IPS-NIHi7 (cell line): ENCODE data around the gene ARFIP1.
"Not testable (repeated sequence)": the region's sequence is repeated elsewhere in the genome, so short reads cannot be mapped to it uniquely, and the experiment has no call there.

ENCODE experiments used
- DNase-seq: peaks from one replicate; pipeline ENCODE4 v3.0.0; 2012; ENCODE audit warnings: mixed read lengths; ENCODE audit errors: extremely low spot score

Gene ARFIP1

DNA sequence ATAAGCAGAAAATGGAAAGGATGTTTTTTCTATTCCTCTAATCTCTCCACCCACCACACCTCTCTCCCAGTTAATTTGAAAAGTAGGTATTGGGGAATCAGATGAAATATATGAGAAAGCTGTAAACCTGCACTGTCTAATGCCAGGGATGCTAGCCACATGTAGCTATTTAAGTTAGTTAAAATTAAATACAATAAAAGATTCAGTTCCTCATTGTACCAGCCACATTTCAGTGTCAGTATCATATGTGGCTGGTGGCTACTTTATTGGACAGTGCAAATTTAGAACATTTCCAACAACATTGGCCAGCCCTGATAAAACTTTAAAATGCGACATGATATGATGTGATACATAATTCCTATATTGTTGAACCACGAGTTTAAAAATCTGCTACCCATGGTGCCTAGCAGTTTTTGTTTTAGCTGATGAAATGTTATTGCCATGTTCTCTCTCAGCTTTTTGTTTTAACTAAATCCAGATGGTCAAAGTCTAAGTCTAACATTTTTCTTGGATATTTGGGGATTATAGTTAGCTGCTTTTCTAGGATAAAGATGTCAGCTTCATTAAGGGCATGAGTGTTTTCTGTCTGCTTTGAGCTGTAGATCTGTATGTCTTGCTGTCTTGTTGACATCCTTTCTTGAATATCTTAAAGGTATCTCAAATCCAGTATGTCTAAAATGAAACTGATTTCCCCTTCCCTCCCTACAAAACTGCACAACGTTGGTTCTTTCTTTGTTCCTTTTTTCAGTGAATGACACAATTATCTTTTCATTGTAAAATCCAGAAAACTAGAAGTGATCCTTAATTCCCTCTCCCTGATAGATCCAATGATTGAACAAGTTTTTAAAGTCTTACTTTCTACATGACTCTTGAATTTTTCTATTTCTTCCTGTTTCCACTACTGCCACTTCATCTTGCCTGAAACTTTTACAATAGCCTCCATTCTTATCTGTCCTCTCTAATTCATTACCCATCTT, 6.2 kb downstream of the ARFIP1 start:
- no peak for DNase-seq

DNA sequence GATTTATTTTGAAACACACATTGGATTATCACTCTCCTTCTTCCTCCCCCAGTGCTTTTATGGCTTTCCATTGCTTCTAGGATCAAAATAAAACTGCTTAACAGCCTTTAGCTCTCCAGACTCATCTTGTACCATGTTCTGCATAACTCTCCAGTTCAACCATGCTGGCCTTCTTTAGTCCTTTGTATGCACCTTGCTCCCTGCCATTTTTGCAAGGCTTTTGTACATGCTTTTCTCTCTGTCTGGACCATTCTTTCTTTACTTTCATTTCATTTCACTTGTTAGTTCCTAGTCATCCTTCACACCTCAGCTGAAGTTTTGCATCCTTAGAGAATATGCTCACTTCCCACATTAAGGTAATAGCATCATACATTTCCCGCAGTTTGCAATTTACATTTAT, 6.9 kb downstream of the ARFIP1 start:
- DNase-seq: no peak

DNA sequence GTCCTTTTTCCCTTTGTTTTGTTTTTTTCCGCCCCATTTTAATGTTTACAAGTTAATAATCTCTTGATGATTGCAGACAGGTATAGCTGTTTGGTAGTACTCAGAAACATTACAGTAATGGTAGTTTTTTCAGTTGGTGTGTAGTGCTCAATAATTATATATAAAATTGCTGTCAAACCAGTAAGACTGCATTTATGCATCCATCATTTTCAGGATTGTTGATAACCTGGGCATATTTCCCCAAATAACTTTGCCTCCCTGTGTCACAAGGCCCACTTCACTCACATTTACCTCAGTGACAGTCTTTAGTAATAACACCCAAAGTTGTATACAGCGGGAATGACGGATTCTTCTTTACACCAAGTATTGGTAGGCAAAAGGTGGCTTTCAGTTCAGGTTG, 16.1 kb downstream of the ARFIP1 start:
- DNase-seq: no peak

DNA sequence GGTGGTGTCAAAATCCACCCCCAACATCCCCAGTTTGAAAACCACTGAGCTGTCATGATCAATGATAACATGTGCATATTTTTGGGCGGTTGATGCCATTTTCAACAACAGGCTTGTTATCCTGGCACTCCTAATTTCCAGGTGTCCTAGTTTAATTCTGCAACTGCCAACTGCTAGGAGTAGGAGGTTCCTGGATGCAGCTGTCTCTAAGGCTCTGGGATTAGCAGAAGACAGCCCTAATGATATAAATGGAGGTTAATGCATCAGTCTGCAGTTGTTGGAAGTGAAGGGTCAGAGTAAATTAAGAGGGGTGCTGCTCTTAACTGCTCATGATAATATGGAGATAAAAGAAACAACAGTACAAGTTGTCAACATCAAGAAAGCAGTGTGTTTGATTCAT, 23.8 kb downstream of the ARFIP1 start:
- no peak for DNase-seq

DNA sequence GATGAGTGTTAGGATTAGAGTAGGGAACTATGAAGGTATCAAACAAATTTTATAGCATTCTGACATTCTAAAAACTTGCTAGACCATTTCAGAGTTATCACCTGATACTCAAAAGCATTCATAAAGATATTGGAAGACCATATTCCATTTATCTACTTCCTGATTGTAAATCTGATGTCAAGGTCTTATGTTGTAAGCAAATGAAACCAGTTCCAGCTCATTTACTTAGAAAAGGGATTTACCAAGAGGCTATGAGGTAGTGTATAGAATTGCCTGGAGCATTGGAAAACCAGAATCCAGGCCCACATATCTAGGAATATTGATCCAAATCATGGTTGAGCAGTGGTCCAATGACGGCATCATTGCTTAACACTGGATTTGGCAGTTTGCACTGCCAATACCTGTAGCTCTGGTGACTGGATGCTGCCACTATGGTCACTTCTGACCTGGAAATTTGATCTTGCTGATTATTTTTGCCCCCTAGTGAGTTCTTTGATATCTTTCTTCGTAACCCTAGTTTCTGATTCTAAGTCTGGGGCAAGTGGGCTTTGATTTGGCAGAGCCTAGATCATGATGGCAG, 25.4 kb downstream of the ARFIP1 start:
- no peak for DNase-seq

DNA sequence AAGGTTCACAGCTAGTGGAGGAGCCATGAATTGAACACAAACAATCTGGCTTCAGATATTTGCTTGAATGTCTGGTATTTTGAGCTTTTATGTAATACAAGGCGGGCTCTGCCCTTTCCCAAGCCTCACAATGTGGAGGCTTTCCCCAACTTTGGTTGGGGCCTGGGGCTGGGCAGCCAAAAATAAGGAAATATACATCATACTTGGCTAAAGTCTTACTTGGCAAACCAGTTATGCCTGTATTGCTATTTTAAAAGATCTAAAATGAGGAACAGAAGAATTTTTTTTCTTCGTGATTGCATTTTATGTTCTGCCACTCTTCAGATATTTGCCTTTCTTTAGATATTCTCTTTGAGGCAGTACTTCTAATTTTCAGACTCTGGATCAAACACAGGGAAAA, 26.1 kb downstream of the ARFIP1 start:
- no peak for DNase-seq

DNA sequence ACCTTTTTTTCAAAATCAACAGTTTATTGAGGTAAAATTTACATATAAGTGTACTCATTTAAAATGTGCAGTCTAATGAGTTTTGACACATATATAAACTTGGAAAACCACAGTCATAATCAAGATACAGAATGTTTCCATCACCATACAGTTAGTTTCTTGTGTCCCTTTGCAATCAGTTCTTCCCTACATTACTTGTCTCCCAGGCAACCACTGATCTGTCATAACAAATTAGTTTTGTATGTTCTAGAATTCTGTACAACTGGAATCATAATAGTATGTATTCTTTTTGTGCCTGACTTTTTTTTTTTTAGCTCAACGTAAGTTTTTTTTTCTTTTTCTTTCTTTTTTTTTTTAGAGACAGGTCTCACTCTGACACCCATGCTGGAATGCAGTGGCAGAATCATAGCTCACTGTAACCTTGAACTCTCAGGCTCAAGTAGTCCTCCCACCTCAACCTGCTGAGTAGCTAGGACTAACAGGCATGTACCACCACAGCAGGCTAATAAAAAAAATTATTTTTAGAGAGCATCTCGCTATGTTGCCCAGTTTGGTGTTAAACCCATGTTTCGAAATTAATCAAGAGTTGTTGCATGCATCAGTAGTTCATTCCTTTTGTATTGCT, 26.9 kb downstream of the ARFIP1 start:
- DNase-seq: no peak

DNA sequence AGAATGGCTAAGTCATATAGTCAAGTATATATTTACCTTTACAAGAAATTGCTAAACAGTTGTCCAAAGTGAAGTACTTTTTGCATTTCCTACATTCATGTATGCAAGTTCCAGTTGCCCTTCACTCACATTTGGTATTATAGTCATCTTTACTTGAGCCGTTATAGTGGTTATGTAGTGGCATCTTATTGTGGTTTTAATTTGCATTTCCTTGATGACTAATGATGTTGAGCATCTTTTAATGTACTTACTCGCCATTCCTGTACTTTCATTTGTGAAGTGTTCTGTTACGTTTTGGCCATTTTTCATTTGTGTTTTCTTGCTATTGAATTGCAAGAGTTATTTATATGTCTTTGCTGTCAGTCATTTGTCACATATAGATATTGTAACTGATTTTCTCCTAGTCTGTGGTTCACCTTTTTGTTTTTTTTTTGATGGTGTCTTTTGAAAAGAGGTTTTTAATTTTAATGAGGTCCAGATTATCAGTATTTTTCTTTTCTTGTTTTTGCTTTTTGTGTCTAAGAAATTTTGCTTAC, 27.6 kb downstream of the ARFIP1 start:
- no peak for DNase-seq

DNA sequence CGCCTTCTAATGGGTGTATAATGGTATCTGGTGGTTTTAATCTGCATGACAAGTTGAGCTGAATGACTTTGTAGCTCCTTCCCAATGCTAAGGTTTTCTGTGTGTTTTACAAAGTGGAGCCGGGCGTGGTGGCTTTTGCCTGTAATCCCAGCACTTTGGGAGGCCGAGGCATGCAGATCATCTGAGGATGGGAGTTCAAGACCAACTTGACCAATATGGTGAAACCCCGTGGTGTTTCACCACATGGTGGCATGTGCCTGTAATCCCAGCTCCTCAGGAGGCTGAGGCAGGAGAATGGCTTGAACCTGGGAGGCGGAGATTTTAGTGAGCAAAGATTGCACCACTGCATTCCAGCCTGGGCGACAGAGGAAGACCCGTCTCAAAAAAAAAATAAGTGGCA, 28.9 kb downstream of the ARFIP1 start:
- DNase-seq: no peak

DNA sequence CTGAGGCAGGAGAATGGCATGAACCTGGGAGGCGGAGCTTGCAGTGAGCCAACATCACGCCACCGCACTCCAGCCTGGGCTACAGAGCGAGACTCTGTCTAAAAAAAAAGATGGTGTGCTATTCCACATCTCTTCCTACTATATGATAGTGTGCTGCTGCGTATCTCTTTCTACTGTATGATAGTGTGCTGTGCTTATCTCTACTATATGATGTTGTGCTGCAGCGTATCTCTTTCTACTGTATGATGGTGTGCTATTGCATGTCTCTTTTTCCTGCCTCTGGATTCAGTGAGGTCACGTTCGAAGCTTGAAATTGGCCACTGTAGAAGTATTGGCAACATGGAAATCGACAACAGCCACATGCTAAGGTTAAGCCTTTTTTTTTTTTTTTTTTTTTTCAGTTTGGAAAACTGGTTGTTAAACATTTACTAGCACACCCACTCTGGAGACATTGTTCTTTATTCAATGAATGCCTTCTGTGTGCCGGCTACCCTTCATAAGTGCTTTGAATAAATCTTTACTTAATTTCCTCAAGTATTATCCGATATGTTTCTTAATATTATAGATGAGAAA, 31.0 kb downstream of the ARFIP1 start:
- DNase-seq: no peak

DNA sequence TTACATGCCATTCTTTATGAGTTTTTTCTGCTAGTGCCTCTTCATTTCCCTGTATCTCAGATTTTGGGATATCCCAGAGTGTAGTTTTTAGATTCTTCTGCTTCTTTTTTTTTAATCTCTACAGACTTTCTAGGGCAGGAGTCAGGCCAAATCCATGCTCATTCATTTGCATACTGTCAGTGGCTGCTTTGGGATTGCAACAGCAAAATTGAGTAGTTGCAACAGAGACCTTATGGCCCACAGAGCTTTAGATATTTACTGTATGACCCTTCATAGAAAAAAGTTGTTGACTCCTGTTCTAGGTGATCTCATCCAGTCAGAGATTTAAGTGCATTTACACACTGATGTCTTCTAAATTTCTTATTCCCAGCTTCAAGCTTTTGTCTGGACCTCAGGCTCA, 35.3 kb downstream of the ARFIP1 start:
- no peak for DNase-seq

DNA sequence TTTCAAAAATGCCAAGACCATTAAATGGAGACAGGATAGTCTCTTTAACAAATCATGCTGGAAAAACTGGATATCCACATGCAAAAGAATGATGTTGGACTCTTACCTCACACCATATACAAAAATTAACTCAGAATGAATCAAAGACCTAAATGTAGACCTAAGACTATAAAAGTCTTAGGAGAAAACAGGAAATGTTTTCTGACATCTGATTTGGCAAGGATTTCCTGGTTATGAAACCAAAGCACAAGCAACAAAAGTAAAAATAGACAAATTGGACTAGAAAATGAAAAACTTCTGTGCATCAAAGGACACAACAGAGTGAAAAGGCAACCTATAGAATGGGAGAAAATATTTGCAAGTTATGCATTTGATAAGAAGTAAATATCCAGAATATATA, 37.6 kb downstream of the ARFIP1 start:
- no peak for DNase-seq

DNA sequence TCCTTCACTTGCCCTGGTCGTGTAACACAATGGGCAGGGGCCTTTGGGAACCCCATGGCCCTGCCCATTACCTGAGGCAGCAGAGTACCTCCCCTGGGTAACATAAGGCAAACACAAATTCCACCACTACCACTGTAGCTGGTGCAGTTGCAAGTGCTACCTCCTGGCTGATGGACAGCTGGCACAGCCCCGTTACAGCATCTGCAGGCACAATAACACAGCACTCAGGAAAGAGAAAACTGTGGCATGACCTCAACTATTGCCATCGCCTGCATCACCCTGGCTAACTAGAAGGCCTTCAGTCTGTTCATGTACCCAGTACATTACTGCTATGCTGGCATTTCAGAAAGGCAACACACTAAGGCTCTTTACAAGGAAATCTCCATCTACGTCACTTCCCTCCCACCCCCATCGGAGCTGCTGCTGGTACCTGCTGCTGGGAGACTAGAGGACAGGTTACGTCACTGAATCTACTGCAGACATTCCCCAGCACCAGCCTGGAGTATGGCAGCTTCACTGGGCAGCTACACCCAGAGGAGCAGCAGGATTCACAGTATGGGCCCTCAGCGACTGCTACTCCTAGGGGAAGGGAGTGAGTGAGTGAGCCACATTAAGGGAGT, 39.4 kb downstream of the ARFIP1 start:
- no peak for DNase-seq

DNA sequence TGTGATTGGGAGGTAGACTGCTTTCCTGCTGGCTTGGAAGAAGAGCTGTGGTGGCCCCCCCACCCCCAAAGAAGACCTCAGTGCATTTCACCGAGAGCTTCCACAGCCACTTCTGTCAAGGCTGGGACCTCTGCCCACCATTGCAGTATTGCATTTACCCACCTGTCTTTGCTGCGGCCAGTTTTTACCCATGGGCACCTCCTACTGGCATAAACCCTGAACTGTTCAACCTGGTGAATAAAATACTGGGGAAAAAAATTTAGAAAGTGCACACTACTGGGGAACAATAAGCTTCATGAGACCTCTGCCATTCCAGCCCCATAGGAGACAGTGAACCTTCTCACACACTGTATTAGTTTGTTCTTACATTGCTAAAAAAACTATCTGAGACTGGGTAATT, 40.3 kb downstream of the ARFIP1 start:
- no peak for DNase-seq

DNA sequence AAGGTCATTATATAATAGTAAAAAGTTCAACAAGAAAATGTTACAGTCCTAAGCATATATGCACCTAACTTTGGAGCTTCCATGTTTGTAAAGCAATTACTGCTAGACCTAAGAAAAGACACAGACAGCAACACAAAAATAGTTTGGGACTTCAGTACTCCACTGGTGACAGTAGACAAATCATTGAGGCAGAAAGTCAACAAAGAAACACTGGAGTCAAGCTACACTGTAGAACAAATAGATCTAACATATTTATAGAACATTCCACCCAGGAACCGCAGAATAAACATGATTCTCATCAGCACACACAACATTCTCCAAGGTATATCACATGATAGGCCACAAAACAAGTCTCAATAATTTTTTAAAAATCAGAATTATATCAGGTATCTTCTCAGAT, 42.6 kb downstream of the ARFIP1 start:
- DNase-seq: no peak

DNA sequence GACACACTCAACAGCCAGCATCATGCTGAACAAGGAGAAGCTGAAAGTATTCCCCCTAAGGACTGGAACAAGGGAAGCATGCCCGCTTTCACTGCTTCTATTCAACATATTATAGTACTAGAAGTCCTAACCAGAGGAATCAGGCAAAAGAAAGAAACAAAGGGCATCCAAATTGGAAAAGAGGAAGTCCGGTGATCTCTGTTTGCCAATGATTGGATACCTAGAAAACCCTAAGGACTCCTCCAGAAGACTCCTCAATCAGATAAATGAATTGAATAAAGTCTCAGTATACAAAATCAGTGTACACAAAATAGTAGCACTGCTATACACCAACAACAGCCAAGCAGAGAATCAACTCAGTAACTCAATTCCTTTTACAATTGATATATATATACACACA, 44.8 kb downstream of the ARFIP1 start:
- no peak for DNase-seq

DNA sequence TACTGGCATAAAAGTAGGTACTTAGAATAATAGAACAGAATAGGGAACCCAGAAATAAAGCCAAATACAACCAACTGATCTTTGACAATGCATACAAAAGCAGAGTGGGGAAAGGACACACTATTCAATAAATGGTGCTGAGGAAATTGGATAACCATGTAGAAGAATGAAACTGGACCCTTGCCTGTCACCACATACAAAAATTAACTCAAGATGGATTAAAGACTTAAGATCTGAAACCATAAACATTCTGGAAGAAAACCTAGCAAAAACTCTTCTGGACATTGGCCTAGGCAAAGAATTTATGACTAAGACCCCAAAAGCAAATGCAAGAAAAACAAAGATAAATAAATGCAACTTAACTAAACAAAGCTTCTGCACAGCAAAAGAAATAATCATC, 45.6 kb downstream of the ARFIP1 start:
- DNase-seq: no peak

DNA sequence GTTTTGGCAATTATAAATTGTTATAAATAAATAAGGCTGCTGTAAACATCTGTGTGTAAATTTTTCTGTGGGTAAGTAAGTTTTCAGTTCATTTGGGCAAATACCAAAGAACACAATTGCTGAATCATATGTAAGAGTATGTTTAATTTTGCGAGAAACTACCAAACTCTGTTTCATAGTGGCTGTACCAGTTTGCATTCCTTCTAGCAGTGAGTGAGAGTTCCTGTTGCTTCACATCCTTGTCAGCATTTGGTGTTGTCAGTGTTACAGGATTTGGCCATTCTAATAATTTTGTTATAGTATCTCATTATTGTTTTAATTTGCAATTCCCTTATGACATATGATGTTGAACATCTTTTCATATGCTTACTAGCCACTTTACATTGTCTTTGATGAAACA, 48.4 kb downstream of the ARFIP1 start:
- no peak for DNase-seq

DNA sequence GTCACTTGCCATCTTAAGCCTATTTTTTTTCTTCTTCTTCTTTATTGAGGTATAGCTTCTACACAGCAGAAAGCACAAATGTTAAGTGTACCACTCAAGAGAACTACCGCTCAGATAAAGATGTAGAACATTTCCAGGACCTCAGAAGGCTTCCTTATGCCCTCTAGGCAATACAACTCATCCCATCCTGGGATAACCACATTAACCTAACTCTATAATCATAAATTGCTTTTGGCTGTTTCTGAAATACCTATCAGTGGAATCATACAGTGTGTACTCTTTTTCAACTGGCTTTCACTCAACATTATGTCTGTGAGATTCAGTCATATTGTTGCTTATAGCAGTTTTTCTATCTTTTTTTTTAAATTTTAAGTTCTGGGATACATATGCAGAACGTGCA, 51.7 kb downstream of the ARFIP1 start:
- no peak for DNase-seq

DNA sequence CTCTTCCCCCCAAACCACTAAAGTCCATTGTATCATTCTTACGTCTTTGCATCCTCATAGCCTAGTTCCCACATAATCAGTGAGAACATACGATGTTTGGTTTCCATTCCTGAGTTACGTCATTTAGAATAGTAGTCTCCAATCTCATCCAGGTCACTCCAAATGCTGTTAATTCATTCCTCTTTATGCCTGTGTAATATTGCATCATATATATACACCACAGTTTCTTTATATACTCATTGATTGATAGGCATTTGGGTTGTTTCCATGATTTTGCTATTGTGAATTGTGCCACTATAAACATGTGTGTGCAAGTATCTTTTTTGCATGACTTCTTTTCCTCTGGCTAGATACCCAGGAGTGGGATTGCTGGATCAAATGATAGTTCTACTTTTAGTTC, 57.2 kb downstream of the ARFIP1 start:
- DNase-seq: no peak

DNA sequence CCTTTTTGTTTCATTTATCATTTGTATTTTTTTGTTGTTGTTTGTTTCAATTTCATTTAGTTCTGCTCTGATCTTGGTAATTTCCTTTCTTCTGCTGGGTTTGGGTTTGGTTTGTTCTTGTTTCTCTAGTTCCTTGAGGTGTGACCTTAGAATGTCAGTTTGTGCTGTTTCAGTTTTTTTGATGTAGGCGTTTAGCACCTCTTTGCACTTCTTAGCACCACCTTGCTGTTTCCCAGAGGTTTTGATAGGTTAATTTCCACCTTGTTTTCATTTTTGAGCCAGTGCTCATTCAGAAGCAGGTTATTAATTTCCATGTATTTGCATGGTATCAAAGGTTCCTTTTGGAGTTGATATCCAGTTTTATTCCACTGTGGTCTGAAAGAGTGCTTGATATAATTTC, 60.0 kb downstream of the ARFIP1 start:
- not testable (repeated sequence) for DNase-seq
